Hepatocyte (in vitro differentiated cells): Measurements from ENCODE around the gene CSNK1D. TPM values are rescaled to one million over a fixed set of nuclear protein-coding genes. Genes with fewer than 3 reads are reported as not detected.
A peak's percentile ranks its signal among the peaks of the same experiment; 100 is the strongest.

Source experiments
- DNase-seq: peaks from one replicate; pipeline ENCODE4 v3.0.0-alpha.2; 2016; ENCODE audit warnings: low spot score
- H2AFZ ChIP-seq: fragments of 200-600 bp; sonication (generic); 2 replicates; pipeline ENCODE4 v1.6.0; 2016; ENCODE audit warnings: antibody characterized with exemption, mild to moderate bottlenecking
- H3K27ac ChIP-seq: fragments of 200-600 bp; sonication (generic); 2 replicates; pipeline ENCODE4 v1.5.1; 2016; ENCODE audit warnings: mild to moderate bottlenecking
- H3K27me3 ChIP-seq: fragments of 200-600 bp; sonication (generic); 2 replicates; pipeline ENCODE4 v1.6.1; 2016
- H3K36me3 ChIP-seq: fragments of 200-600 bp; sonication (generic); replicated peaks from 2 replicates; pipeline ENCODE4 v1.5.1; 2016; ENCODE audit warnings: low read depth; ENCODE audit not compliant: insufficient read depth
- H3K4me1 ChIP-seq: fragments of 200-600 bp; sonication (generic); 2 replicates; pipeline ENCODE4 v1.5.1; 2016; ENCODE audit warnings: mild to moderate bottlenecking, moderate library complexity; ENCODE audit not compliant: insufficient read depth
- H3K4me2 ChIP-seq: fragments of 200-600 bp; sonication (generic); 2 replicates; pipeline ENCODE4 v1.6.0; 2016
- H3K4me3 ChIP-seq: fragments of 200-600 bp; sonication (generic); 2 replicates; pipeline ENCODE4 v1.5.1; 2016; ENCODE audit warnings: mild to moderate bottlenecking
- H3K79me2 ChIP-seq: fragments of 200-600 bp; sonication (generic); 2 replicates; pipeline ENCODE4 v1.6.0; 2017; ENCODE audit warnings: mild to moderate bottlenecking
- H3K9me2 ChIP-seq: fragments of 200-600 bp; sonication (generic); replicated peaks from 2 replicates; pipeline ENCODE4 v1.6.0; 2017; ENCODE audit warnings: mild to moderate bottlenecking; ENCODE audit not compliant: insufficient read depth
- H3K9me3 ChIP-seq: fragments of 200-600 bp; sonication (generic); 2 replicates; pipeline ENCODE4 v1.5.1; 2016; ENCODE audit warnings: low read depth, mild to moderate bottlenecking
- H4K20me1 ChIP-seq: fragments of 200-600 bp; sonication (generic); 2 replicates; pipeline ENCODE4 v1.6.0; 2016; ENCODE audit warnings: mild to moderate bottlenecking; ENCODE audit not compliant: insufficient read depth, poor library complexity, severe bottlenecking
- EZH2 ChIP-seq: fragments of 200-600 bp; sonication (generic); IDR thresholded peaks from 2 replicates; pipeline ENCODE4 v1.6.1; 2016; ENCODE audit warnings: antibody characterized with exemption, mild to moderate bottlenecking, borderline replicate concordance
- EZH2phosphoT487 ChIP-seq: fragments of 200-600 bp; sonication (generic); IDR thresholded peaks from one replicate; pipeline ENCODE4 v1.6.1; 2018; ENCODE audit warnings: antibody characterized with exemption, mild to moderate bottlenecking, low read depth, moderate library complexity; ENCODE audit not compliant: unreplicated experiment, severe bottlenecking
- WGBS: methylation state at CpG from one replicate; pipeline ENCODE4 v1.1.6; 2016; ENCODE audit warnings: low lambda C conversion rate; ENCODE audit errors: missing lambda C conversion rate; 5-methylcytosine and 5-hydroxymethylcytosine counted together
- polyA plus RNA-seq: library from polyadenylated mRNA; unstranded; fragments of >200 nt; fragmentation: Nextera tagmentation; extraction: Ambion mirVana; gene quantifications from 2 replicates; pipeline ENCODE4 v1.2.1, GENCODE V29; 2016
- total RNA-seq: library from RNA; depleted of rRNA; stranded (reverse); fragments of >200 nt; gene quantifications from 2 replicates; pipeline ENCODE4 v1.2.3, GENCODE V29; 2014
- TF ChIP-seq, protein P1 (sequence below): fragments of 200-600 bp; sonication (generic); IDR thresholded peaks from 2 replicates; pipeline ENCODE4 v1.5.1; 2016; ENCODE audit warnings: antibody characterized with exemption, mild to moderate bottlenecking; ENCODE audit not compliant: poor library complexity

CSNK1D gene
- total and polyA plus RNA-seq, 2 experiments from 2014 or later: 72.5 to 152 TPM

DNA sequence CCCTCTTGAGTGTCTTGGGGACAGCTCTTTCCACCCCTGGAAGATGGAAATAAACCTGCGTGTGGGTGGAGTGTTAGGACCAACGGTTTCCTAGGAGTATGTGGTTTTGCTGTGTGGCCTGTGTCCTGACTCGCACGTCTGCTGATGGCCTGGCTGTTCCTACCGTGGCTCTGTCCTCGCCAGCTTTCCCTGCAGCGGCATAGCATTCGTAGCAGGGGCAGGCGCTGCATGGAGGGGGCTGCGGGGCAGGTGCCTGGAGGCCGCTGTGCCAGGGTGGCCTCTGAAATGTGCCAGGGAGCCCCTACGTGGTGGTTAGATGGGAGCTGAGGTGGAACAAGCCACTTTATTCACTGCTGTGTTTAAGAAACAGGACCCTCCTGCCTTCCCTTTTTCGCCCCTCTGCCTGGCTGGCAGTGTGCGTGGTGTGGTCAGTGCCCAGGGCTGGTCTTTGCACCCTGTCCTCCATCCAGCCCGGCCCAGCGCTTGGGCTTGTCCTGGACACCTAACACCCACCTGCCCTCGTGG, 34.0 kb downstream of the CSNK1D start:
- WGBS: 92% methylated on average over 17 of the region's 17 CpGs
- Histone ChIP-seq H3K4me3 (no peak overlapping the region), H3K27ac (no peak overlapping the region), H3K27me3 (no peaks in the 10 kb centered on the region), H4K20me1 (peaks cover 46% of the 10 kb centered on the region), H3K9me2 (no peaks in the 10 kb centered on the region), H3K9me3 (no peaks in the 10 kb centered on the region), H3K36me3 (no peaks in the 10 kb centered on the region), H3K4me1 (peaks cover 47% of the 10 kb centered on the region), H3K79me2 (peaks cover 28% of the 10 kb centered on the region), H2AFZ (no peak overlapping the region), H3K4me2 (no peak overlapping the region)
- no peak for DNase-seq
- TF ChIP-seq EZH2phosphoT487: no peak
- TF ChIP-seq, protein P1, sequence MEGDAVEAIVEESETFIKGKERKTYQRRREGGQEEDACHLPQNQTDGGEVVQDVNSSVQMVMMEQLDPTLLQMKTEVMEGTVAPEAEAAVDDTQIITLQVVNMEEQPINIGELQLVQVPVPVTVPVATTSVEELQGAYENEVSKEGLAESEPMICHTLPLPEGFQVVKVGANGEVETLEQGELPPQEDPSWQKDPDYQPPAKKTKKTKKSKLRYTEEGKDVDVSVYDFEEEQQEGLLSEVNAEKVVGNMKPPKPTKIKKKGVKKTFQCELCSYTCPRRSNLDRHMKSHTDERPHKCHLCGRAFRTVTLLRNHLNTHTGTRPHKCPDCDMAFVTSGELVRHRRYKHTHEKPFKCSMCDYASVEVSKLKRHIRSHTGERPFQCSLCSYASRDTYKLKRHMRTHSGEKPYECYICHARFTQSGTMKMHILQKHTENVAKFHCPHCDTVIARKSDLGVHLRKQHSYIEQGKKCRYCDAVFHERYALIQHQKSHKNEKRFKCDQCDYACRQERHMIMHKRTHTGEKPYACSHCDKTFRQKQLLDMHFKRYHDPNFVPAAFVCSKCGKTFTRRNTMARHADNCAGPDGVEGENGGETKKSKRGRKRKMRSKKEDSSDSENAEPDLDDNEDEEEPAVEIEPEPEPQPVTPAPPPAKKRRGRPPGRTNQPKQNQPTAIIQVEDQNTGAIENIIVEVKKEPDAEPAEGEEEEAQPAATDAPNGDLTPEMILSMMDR: no peak

DNA sequence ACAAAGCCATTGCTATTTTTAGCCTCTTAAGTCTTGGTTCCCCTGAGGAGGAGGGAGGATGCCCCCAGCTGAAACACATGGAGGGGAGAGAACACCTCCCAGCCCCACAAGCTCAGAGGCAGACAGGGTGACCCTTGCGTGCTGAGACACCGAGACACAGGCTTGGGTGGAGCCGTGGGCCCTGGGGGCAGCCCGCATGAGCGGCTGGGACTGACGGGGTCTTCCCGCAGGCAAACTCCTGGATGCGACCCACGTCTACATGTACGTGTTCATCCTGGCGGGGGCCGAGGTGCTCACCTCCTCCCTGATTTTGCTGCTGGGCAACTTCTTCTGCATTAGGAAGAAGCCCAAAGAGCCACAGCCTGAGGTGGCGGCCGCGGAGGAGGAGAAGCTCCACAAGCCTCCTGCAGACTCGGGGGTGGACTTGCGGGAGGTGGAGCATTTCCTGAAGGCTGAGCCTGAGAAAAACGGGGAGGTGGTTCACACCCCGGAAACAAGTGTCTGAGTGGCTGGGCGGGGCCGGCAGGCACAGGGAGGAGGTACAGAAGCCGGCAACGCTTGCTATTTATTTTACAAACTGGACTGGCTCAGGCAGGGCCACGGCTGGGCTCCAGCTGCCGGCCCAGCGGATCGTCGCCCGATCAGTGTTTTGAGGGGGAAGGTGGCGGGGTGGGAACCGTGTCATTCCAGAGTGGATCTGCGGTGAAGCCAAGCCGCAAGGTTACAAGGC, 34.9 kb downstream of the CSNK1D start:
- WGBS: 76% methylated on average over 33 of the region's 33 CpGs
- TF ChIP-seq, protein P1: no peak
- TF ChIP-seq EZH2: no peak
- TF ChIP-seq EZH2phosphoT487: no peak

DNA sequence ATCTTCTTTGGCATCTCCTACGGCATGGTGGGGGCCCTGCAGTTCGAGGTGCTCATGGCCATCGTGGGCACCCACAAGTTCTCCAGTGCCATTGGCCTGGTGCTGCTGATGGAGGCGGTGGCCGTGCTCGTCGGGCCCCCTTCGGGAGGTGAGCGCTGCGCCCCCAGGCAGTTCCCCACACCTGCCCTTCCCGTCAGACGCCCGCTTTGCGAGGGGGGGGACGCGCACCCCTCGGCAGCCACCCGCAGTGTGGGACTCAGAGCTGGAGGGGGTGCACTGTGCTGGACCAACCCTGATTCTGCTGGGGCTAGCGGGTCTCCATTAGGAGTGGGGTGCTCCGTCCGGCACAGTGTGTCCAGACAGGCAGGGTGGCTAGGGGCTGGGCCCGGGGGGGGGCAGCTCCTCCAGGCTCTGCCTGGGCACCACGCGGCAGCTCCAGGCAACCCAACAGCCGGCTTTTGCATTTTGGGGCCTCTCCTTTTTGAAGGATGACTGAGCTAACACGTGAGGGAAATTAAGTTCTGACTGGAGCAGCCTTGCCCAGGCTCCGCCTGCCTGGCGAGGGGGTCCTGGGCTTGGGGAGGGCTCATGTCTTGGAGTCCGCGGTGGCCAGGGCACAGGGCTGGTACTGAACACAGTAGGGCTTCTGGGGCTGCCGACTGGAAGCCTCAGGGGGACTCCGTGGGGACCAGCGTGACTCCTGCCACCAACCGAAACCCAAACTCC, 35.6 kb downstream of the CSNK1D start:
- TF ChIP-seq, protein P1: no peak
- TF ChIP-seq EZH2phosphoT487 (no peak), EZH2 (no peak)
- no peak overlapping the region for H3K4me2 ChIP-seq
- no peaks in the 10 kb centered on the region for H3K9me2 ChIP-seq
- peaks cover 37% of the 10 kb centered on the region for H4K20me1 ChIP-seq
- no peak overlapping the region for H2AFZ ChIP-seq
- no peaks in the 10 kb centered on the region for H3K36me3 ChIP-seq
- H3K27ac ChIP-seq: peak overlapping the region; percentile 37
- H3K4me1 ChIP-seq: peaks cover 50% of the 10 kb centered on the region
- H3K4me3 ChIP-seq: no peak overlapping the region
- no peaks in the 10 kb centered on the region for H3K9me3 ChIP-seq
- no peaks in the 10 kb centered on the region for H3K27me3 ChIP-seq
- H3K79me2 ChIP-seq: peaks cover 28% of the 10 kb centered on the region
- WGBS: 96% methylated on average over 33 of the region's 34 CpGs
- DNase-seq: no peak

More for the DNA sequence above, 34.9 kb downstream of the CSNK1D start:
- peaks cover 50% of the 10 kb centered on the region for H3K4me1 ChIP-seq
- H3K4me2 ChIP-seq: no peak overlapping the region
- H3K36me3 ChIP-seq: no peaks in the 10 kb centered on the region
- no peaks in the 10 kb centered on the region for H3K9me2 ChIP-seq
- no peaks in the 10 kb centered on the region for H3K27me3 ChIP-seq
- peaks cover 28% of the 10 kb centered on the region for H3K79me2 ChIP-seq
- no peaks in the 10 kb centered on the region for H3K9me3 ChIP-seq
- peak overlapping the region; percentile 37 for H3K27ac ChIP-seq
- DNase-seq: peak; percentile 74
- no peak overlapping the region for H3K4me3 ChIP-seq
- peaks cover 44% of the 10 kb centered on the region for H4K20me1 ChIP-seq
- no peak overlapping the region for H2AFZ ChIP-seq
